Measurements from ENCODE around the gene NEU4.
"Not testable (repeated sequence)": the region's sequence is repeated elsewhere in the genome, so short reads cannot be mapped to it uniquely, and the experiment has no call there.

Gene NEU4

GRCh38 chr2:241808721-241809382 is at the start of gene NEU4:
NEU4 (plus strand) TSS chr2:241809193; CDS start chr2:241814485, 5,292 bp downstream.
- no peak for DNase-seq (ENCODE audit: low spot score)

- DNase-seq (ENCODE audit: low spot score): not testable (repeated sequence)
Observed at GRCh38 chr2:241759893-241760292, 49.1 kb upstream of the NEU4 start.

DNA sequence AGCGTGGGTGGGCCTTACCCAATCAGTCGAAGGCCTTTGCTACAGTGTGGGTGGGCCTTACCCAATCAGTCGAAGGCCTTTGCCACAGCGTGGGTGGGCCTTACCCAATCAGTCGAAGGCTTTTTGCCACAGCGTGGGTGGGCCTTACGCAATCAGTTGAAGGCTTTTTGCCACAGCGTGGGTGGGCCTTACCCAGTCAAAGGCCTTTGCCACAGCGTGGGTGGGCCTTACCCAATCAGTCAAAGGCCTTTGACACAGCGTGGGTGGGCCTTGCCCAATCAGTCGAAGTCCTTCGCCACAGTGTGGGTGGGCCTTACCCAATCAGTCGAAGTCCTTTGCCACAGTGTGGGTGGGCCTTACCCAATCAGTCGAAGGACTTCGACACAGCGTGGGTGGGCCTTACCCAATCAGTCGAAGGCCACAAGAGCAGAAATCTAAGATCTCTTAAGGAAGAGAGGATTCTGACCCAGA is 48.7 kb upstream of the NEU4 start:
- DNase-seq (ENCODE audit: low spot score): no peak

GRCh38 chr2:241762321-241762932 is 46.6 kb upstream of the NEU4 start:
- no peak for DNase-seq (ENCODE audit: low spot score)

GRCh38 chr2:241762933-241763369 is 46.0 kb upstream of the NEU4 start:
- no peak for DNase-seq (ENCODE audit: low spot score)

- no peak for DNase-seq (ENCODE audit: low spot score)
Observed at GRCh38 chr2:241763551-241764274, 45.3 kb upstream of the NEU4 start.

- DNase-seq (ENCODE audit: low spot score): no peak
Observed at GRCh38 chr2:241764275-241765241, 44.4 kb upstream of the NEU4 start.

DNA sequence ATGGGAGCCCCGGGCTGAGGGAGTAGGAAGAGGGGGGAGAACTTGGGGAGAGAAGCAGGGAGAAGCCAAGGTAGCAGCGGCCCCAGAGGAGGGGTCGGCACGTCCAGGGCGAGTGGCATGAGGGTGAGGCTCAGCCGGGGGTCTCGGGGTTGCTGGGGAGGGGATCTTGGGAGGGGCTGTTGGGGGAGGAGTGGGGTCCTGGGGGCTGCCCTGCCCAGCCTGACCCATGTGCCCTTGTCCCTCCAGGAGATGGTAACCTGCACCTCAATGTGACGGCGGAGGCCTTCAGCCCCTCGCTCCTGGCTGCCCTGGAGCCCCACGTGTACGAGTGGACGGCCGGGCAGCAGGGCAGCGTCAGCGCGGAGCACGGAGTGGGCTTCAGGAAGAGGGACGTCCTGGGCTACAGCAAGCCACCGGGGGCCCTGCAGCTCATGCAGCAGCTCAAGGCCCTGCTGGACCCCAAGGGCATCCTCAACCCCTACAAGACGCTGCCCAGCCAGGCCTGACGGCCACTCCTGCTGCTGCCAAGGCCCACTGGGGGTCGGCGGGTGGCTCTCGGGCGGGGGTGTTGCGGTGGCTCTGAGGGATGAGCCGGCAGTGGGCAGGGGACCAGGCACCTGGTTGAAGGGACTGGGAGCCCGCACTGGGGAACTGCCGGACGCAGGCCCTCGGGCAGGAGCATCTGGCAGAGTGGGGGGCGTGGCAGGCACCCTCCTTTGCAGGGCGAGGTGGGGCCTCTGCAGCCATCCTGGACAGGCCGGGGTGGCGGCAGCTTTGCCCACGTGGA is 41.3 kb upstream of the NEU4 start:
- no peak for DNase-seq (ENCODE audit: low spot score)

GRCh38 chr2:241768251-241768711 is 40.7 kb upstream of the NEU4 start:
- DNase-seq (ENCODE audit: low spot score): no peak

- no peak for DNase-seq (ENCODE audit: low spot score)
Observed at GRCh38 chr2:241768850-241769249, 40.1 kb upstream of the NEU4 start.

DNA sequence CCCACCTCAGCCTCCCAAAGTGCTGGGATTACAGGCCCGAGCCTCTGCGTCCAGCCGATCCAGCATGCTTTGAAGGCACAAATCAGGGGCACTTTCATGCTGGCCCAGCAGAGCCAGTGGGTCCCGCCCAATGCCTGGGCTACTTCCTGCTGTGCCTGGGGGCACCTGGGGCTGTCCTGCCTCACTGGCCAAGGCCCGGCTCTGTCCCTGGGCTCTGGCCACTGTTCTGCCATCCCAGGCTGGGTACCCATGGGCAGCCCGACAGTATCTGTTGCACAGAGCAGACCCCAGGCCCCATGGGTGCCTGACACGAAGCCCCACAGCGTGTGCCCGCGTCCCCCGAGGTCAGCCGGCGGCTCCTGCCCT is 39.2 kb upstream of the NEU4 start:
- DNase-seq (ENCODE audit: low spot score): no peak

DNA sequence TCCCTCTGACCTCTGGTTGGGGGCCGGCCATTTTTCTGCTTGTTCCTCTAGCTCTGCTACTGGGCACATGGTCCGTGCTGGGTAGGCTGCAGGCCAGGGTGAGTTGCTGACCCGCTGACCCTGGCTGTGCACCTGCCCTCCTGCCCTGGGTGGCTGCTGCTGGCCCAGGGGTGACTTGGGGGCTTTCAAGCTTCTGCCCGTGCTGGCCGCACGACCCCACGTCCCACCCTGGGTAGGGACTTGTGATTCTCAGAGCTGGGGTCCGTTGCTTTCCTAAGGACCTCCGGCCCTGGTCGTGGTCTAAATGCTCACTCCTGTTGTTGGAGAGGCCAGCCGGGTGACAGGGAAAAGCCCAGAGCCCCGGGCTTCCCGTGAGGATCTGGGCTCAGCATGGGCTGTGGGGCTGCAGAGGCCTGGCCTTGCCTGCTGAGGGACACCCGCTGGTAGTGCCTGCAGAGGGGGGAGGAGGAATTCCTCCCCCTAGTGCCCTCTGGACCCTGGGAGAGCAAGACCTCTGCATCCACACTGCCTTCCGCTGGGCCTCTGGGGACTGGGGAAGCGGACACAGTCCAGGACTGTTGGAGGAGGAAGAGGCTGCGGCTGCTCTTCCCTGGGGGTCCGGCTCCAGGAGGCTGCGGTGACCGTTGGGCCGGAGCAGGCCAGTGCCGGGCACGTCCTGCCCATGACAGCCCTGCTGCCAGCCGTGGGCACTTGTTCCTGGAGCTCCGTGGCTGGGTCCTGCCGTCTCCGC is 38.6 kb upstream of the NEU4 start:
- DNase-seq (ENCODE audit: low spot score): no peak

DNA sequence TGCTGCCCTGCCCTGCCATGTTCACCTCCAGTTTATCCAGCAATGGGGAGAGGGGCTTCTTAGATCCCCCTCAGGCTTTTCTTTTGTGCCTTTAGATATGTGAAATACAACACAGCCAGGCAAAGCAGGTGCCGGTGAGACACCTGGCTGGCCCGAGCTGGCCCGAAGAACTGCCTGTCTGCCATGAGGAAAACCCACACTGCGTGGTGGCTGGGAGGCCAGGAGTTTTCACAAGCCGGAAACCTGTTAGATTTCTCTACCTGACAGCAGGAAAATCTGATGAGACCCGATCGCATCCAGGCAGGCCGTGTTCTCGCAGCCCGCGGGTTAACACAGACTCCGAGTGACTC is 38.1 kb upstream of the NEU4 start:
- no peak for DNase-seq (ENCODE audit: low spot score)

GRCh38 chr2:241771286-241772062 is 37.5 kb upstream of the NEU4 start:
- no peak for DNase-seq (ENCODE audit: low spot score)

DNA sequence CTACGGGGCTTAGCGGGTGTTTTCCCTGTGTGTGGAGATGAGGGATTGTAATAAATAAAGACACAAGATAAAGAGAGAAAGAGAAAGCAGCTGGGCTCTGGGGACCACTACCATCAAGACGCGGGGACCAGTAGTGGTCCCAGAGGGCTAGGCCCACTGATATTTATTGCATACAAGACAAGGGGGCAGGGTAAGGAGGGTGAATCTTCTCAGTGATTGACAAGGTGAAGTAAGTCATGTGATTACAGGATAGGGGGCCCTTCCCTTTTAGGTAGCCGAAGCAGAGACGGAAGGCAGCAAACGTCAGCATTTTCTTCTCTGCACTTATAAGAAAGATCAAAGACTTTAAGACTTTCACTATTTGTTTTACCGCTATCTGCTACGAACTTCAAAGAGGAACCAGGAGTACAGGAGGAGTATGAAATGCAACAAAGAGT is 36.9 kb upstream of the NEU4 start:
- no peak for DNase-seq (ENCODE audit: low spot score)

DNA sequence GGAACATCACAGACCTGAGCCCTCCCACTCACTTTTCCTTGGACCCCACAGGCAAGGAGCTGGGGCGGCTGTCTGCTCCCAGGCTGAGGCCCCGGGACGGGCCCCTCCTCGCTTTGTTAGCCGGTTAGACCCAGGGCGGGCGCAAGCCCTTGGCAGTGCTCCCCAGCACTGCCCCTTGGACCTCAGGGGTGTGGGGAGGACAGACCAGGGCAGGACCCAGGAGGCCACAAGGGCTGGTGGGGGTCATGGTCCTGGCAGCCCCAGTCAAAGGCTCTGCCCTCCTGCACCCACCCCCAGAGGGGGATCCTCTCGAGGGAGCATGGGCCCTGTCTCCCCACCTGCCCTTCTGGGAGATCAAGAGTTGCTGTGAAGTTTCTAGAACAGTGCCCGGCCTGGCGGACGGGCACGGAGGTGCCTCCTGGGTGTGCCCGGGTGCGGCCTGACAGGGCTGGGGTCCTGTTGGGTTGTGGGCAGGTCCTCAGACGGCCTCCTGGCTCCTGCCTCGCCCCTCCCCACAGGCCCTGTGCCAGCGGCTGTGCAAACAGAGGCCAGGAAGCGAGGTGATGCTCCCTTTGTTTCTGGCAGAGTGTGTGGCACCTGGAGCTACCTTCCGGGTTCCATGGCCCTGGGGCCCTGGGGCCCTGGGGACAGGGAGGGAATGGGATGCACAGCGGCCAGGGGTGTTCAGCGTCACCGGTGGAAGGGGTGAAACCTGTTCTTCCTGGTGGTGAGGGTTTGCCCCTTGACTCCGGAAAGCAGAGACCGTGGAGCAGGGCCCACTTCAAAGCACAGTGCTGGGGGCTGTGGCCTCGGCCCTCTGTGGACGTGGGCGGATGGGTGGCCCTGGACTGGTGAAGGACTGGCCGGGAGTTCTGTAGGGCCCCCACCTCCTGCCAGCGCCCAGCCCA is 35.2 kb upstream of the NEU4 start:
- no peak for DNase-seq (ENCODE audit: low spot score)

- DNase-seq (ENCODE audit: low spot score): no peak
Observed at GRCh38 chr2:241774419-241775222, 34.4 kb upstream of the NEU4 start.

All from globus pallidus (tissue), 1 donor.